Fibroblast of peridontal ligament (primary cell): ENCODE results near the gene TMEM178A.

Experiments used
- DNase-seq: peaks from one replicate; pipeline ENCODE4 v3.0.0-alpha.2; 2010; ENCODE audit errors: extremely low read depth

The TMEM178A gene

GRCh38 chr2:39741871-39742270, 76.2 kb downstream of the TMEM178A start:
- DNase-seq: no peak

GRCh38 chr2:39743269-39743776, 77.6 kb downstream of the TMEM178A start:
- peak; percentile 34 for DNase-seq

GRCh38 chr2:39755466-39755865, 89.7 kb downstream of the TMEM178A start:
- DNase-seq: no peak

GRCh38 chr2:39757156-39757555, 91.4 kb downstream of the TMEM178A start:
- no peak for DNase-seq

- no peak for DNase-seq
Observed at GRCh38 chr2:39762448-39762847, 96.7 kb downstream of the TMEM178A start.
